GM19238 (cell line): Measurements from ENCODE around the gene CNOT4.
"Not testable (repeated sequence)": the region's sequence is repeated elsewhere in the genome, so short reads cannot be mapped to it uniquely, and the experiment has no call there.

ENCODE experiments used
- DNase-seq: peaks from one replicate; pipeline ENCODE4 v3.0.0; 2011; ENCODE audit warnings: low spot score; ENCODE audit not compliant: insufficient read length

Gene CNOT4

GRCh38 chr7:135514856-135515255 is 5.0 kb upstream of the CNOT4 start:
- DNase-seq: no peak

GRCh38 chr7:135512135-135512887 is 2.4 kb upstream of the CNOT4 start:
- peak; percentile 19 for DNase-seq

GRCh38 chr7:135510592-135511183 is 786 bp upstream of the CNOT4 start:
- DNase-seq: no peak

- no peak for DNase-seq
These were observed 388 bp downstream of the CNOT4 start for GRCh38 chr7:135509589-135509838.

- peak; percentile 10 for DNase-seq
These were observed 866 bp downstream of the CNOT4 start for GRCh38 chr7:135508883-135509588.

- DNase-seq: no peak
These were observed 8.5 kb downstream of the CNOT4 start for GRCh38 chr7:135501402-135501801.

GRCh38 chr7:135499818-135500217 is 10.1 kb downstream of the CNOT4 start:
- DNase-seq: no peak

- DNase-seq: not testable (repeated sequence)
These were observed 12.7 kb downstream of the CNOT4 start for GRCh38 chr7:135497161-135497560.

- DNase-seq: no peak
These were observed 16.5 kb downstream of the CNOT4 start for GRCh38 chr7:135493362-135493761.

- no peak for DNase-seq
These were observed 17.8 kb downstream of the CNOT4 start for GRCh38 chr7:135492151-135492550.

GRCh38 chr7:135490783-135491182 is 19.1 kb downstream of the CNOT4 start:
- no peak for DNase-seq

- DNase-seq: no peak
These were observed 20.1 kb downstream of the CNOT4 start for GRCh38 chr7:135489791-135490190.

- no peak for DNase-seq
These were observed 23.5 kb downstream of the CNOT4 start for GRCh38 chr7:135486261-135486920.

GRCh38 chr7:135481598-135481979 is 28.3 kb downstream of the CNOT4 start:
- DNase-seq: no peak

- no peak for DNase-seq
These were observed 28.8 kb downstream of the CNOT4 start for GRCh38 chr7:135480966-135481597.

- DNase-seq: no peak
These were observed 34.4 kb downstream of the CNOT4 start for GRCh38 chr7:135475521-135475920.

- DNase-seq: not testable (repeated sequence)
These were observed 40.2 kb downstream of the CNOT4 start for GRCh38 chr7:135469705-135470104.

- DNase-seq: no peak
These were observed 42.6 kb downstream of the CNOT4 start for GRCh38 chr7:135467207-135467711.

- no peak for DNase-seq
These were observed 43.3 kb downstream of the CNOT4 start for GRCh38 chr7:135466442-135467206.

- DNase-seq: no peak
These were observed 46.0 kb downstream of the CNOT4 start for GRCh38 chr7:135463908-135464307.
